ENCODE results near the gene UBXN10. TPM values are rescaled to one million over a fixed set of nuclear protein-coding genes. Genes with fewer than 3 reads are reported as not detected.

UBXN10 gene
- total and polyA plus RNA-seq, 2 of the 8 experiments (the other 6 are each of a cell fraction or from before 2014, with no cell fraction given), result 0.43 to 0.68 TPM

- Histone ChIP-seq H3K4ac (replicated peaks; ENCODE audit: insufficient read length, low read depth, low read length) (no peak overlapping the region), H4K5ac (ENCODE audit: insufficient read length, low read depth, low read length) (no peak overlapping the region), H2BK120ac (replicated peaks; ENCODE audit: low read depth, low read length) (no peak overlapping the region), H3K79me1 (ENCODE audit: low read depth, low read length) (0 out of 2 replicates have a peak, but pooled peaks cover 3% of the 10 kb centered on the region), H3K4me2 (ENCODE audit: insufficient read depth in 1 of 2, low read depth in 2 of 2, low read length in 2 of 2) (no peak overlapping the region), H3K36me3 (ENCODE audit: control insufficient read depth in 2 of 4, insufficient read depth in 4 of 4, low read length in 3 of 4) (no peaks in the 10 kb centered on the region), H3K9ac (replicated peaks in 1 of 4; ENCODE audit: extremely low read depth in 1 of 4, low read depth in 3 of 4, low read length in 3 of 4) (no peak overlapping the region; a peak in 1 of 7 replicates), H3K23ac (ENCODE audit: insufficient read length) (no peak overlapping the region), H3K18ac (ENCODE audit: extremely low read depth, low read length) (no peak overlapping the region), H2BK15ac (ENCODE audit: low read length) (no peak overlapping the region), H2BK12ac (ENCODE audit: low read depth, low read length) (no peak overlapping the region), H2AFZ (ENCODE audit: low read length) (no peak overlapping the region), H4K91ac (replicated peaks; ENCODE audit: insufficient read length, low read length) (no peak overlapping the region), H2BK5ac (ENCODE audit: low read depth, low read length) (no peak overlapping the region), H4K8ac (ENCODE audit: extremely low read depth, insufficient read depth, low read length) (no peak overlapping the region), H3K27me3 (replicated peaks in 1 of 4; ENCODE audit: control insufficient read depth in 3 of 4, extremely low read depth in 1 of 4, insufficient read depth in 3 of 4, low read length in 3 of 4) (peaks cover 0 to 7% (median 2%) of the 10 kb centered on the region in 4 experiments; a peak in 4 of 7 replicates), H3K4me3 (ENCODE audit: extremely low read depth in 1 of 4, insufficient read depth in 2 of 4, low read depth in 3 of 4, low read length in 4 of 4) (no peak overlapping the region), H3K9me3 (ENCODE audit: insufficient read depth in 2 of 2, low read depth in 1 of 2, low read length in 1 of 2) (peaks cover 0 to 4% of the 10 kb centered on the region in 2 experiments; a peak in 1 of 4 replicates), H3K56ac (replicated peaks; ENCODE audit: insufficient read length, low read depth, low read length) (no peak overlapping the region), H2BK20ac (ENCODE audit: low read length) (no peak overlapping the region), H3K79me2 (ENCODE audit: control insufficient read depth in 1 of 2, insufficient read depth in 2 of 2, low read length in 2 of 2) (no peaks in the 10 kb centered on the region; a peak in 1 of 4 replicates), H2AK5ac (ENCODE audit: low read depth, low read length) (0 out of 2 replicates have a peak overlapping the region, but pooled peaks have one; percentile 0), H3K14ac (ENCODE audit: insufficient read length) (no peak overlapping the region), H3K27ac (ENCODE audit: low read depth, low read length) (no peak overlapping the region), H4K20me1 (replicated peaks in 1 of 2; ENCODE audit: control insufficient read depth in 1 of 2, insufficient read depth in 2 of 2, low read length in 2 of 2) (no peaks in the 10 kb centered on the region), H3K23me2 (ENCODE audit: low read depth, low read length) (no peaks in the 10 kb centered on the region), H3K4me1 (replicated peaks in 1 of 4; ENCODE audit: control insufficient read depth in 3 of 4, insufficient read depth in 4 of 4, low read length in 3 of 4) (no peaks in the 10 kb centered on the region; a peak in 1 of 7 replicates)
- no peak for FAIRE-seq
- DNase-seq (ENCODE audit: low read depth in 1 of 2, low spot score in 2 of 2), result no peak
- WGBS, 2 experiments (ENCODE audit: extremely low coverage in 1 of 2, insufficient coverage in 1 of 2, insufficient read length in 1 of 2, insufficient replicate concordance in 2 of 2, low coverage in 1 of 2, low lambda C conversion rate in 2 of 2, missing lambda C conversion rate in 1 of 2), result 79% methylated on average over 13 of the region's 13 CpGs; no CpG with 5 or more reads in 1 of the 2 experiments
- TF ChIP-seq RNF2 (IDR thresholded peaks at IDR 0.05; ENCODE audit: borderline replicate concordance, low read depth, low read length, missing control alignments, poor library complexity, severe bottlenecking) (no peak), TEAD4 (IDR thresholded peaks at IDR 0.05; ENCODE audit: low read depth, low read length) (no peak), MAX (IDR thresholded peaks at IDR 0.05) (peak; percentile 27; the same call in 1 of the 2 replicates)
- CTCF ChIA-PET (ENCODE audit: partially characterized antibody), result interaction anchor here (0.7 to 8.3 kb wide), 16 partner anchors 9 to 383 kb away, joined by 3 to 90 read pairs (median 5); no protein-coding TSS in a partner anchor
- POLR2A ChIA-PET (ENCODE audit: partially characterized antibody), result interaction anchor here (0.6 kb wide), 1 partner anchor 118 kb away, joined by 3 read pairs; no protein-coding TSS in a partner anchor
Observed at GRCh38 chr1:20178634-20179370, 7.1 kb upstream of the UBXN10 start.
